ENCODE results near the gene ANKRD6. TPM values are rescaled to one million over a fixed set of nuclear protein-coding genes. Genes with fewer than 3 reads are reported as not detected.

ANKRD6 gene
- total RNA-seq, 1 experiment from 2014 or later = 13.9 TPM

- no peak overlapping the region for H3K27ac Mint-ChIP-seq
- CTCF ChIA-PET = no interaction called here
- H3K9me3 Mint-ChIP-seq = 0 out of 2 replicates have a peak, but pooled peaks cover 3% of the 10 kb centered on the region
- H3K27me3 Mint-ChIP-seq (ENCODE audit: low read depth) = no peaks in the 10 kb centered on the region
- POLR2A ChIA-PET = no interaction called here
- no peak overlapping the region for H3K4me3 Mint-ChIP-seq
- H3K4me1 Mint-ChIP-seq = peaks cover 8% of the 10 kb centered on the region
- ATAC-seq (no peak), DNase-seq (ENCODE audit: low spot score) (no peak)
- no peaks in the 10 kb centered on the region for H3K36me3 Mint-ChIP-seq
- TF ChIP-seq ZNF232 (CRISPR knock-in tag; IDR thresholded peaks at IDR 0.05) (no peak), ARID4B (CRISPR knock-in tag; IDR thresholded peaks at IDR 0.05; ENCODE audit: borderline replicate concordance) (no peak), TEAD1 (CRISPR knock-in tag; IDR thresholded peaks at IDR 0.05) (no peak), SP1 (CRISPR knock-in tag; conservative IDR thresholded peaks at IDR 0.05) (no peak), RORB (CRISPR knock-in tag; IDR thresholded peaks at IDR 0.05) (no peak), ETV6 (CRISPR knock-in tag; IDR thresholded peaks at IDR 0.05) (no peak), IRF1 (CRISPR knock-in tag; IDR thresholded peaks at IDR 0.05) (no peak), ZBTB21 (CRISPR knock-in tag; IDR thresholded peaks at IDR 0.05; ENCODE audit: borderline replicate concordance) (no peak), MXD4 (CRISPR knock-in tag; IDR thresholded peaks at IDR 0.05; ENCODE audit: borderline replicate concordance) (no peak), TP53 (CRISPR knock-in tag; IDR thresholded peaks at IDR 0.05) (no peak), FOXK1 (CRISPR knock-in tag; IDR thresholded peaks at IDR 0.05) (no peak), PREB (CRISPR knock-in tag; IDR thresholded peaks at IDR 0.05; ENCODE audit: borderline replicate concordance) (no peak), ZNF532 (CRISPR knock-in tag; IDR thresholded peaks at IDR 0.05; ENCODE audit: borderline replicate concordance) (no peak), ZNF138 (CRISPR knock-in tag; conservative IDR thresholded peaks at IDR 0.05) (no peak), CTCF (IDR thresholded peaks at IDR 0.05) (no peak), HMGXB4 (CRISPR knock-in tag; IDR thresholded peaks at IDR 0.05) (no peak), AFF4 (CRISPR knock-in tag; IDR thresholded peaks at IDR 0.05; ENCODE audit: borderline replicate concordance) (no peak)
Observed at GRCh38 chr6:89475101-89475500, 42.1 kb downstream of the ANKRD6 start.
